IPS DF 6.9 (cell line): ENCODE results near the gene PDXDC1.
"Not testable (repeated sequence)": the region's sequence is repeated elsewhere in the genome, so short reads cannot be mapped to it uniquely, and the experiment has no call there.

ENCODE experiments used
- DNase-seq: peaks from one replicate; pipeline ENCODE4 v3.0.0-alpha.2; 2013; ENCODE audit warnings: low read depth, low spot score
- H3K27ac ChIP-seq: one replicate; pipeline ENCODE4 v1.5.1; 2013; ENCODE audit warnings: low read length, control low read depth
- H3K27me3 ChIP-seq: 2 replicates; pipeline ENCODE4 v1.6.1; 2013; ENCODE audit warnings: mild to moderate bottlenecking, low read length; ENCODE audit not compliant: control insufficient read depth, insufficient read depth
- H3K36me3 ChIP-seq: 2 replicates; pipeline ENCODE4 v1.6.1; 2013; ENCODE audit warnings: low read length; ENCODE audit not compliant: control insufficient read depth, insufficient read depth
- H3K4me1 ChIP-seq: 2 replicates; pipeline ENCODE4 v1.6.1; 2013; ENCODE audit warnings: low read length; ENCODE audit not compliant: control insufficient read depth, insufficient read depth
- H3K4me3 ChIP-seq: 2 replicates; pipeline ENCODE4 v1.5.1; 2013; ENCODE audit warnings: mild to moderate bottlenecking, low read length
- H3K9me3 ChIP-seq: 2 replicates; pipeline ENCODE4 v1.6.1; 2013; ENCODE audit warnings: low read length, inconsistent platforms; ENCODE audit not compliant: control insufficient read depth, insufficient read depth
- WGBS: extraction: QIAGEN DNeasy Blood & Tissue Kit; methylation state at CpG from one replicate; pipeline ENCODE4 v1.1.7; 2013; ENCODE audit warnings: mixed read lengths, missing lambda C conversion rate; ENCODE audit not compliant: insufficient read length, insufficient coverage; 5-methylcytosine and 5-hydroxymethylcytosine counted together

The PDXDC1 gene

DNA sequence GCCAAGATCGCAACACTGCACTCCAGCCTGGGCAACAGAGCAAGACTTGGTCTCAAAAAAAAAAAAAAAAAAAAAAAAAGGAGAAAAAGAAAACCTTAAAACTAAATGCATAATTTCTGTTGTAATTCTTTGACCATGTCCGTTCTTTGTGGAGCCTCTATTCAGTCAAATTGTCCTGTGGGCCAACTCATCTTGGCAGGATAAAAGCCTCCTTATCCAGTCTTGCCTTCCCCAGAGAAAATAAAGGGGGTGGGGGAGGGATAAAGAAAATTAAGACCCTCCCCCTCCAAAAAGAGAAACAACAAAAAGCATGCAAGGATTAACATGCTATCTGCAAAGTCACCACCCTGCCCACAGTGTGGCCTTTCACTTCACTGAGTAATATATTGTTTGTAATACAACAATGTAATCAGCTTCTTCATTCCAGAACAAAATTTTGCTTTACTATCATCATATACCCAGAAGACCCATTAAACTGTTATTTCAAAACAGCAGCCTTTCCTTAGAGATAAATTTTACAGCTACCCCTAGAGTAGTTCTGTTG, 124.6 kb downstream of the PDXDC1 start:
- H3K27ac ChIP-seq, H3K4me3 ChIP-seq, H3K36me3 ChIP-seq, H3K4me1 ChIP-seq, H3K27me3 ChIP-seq, DNase-seq, H3K9me3 ChIP-seq: not testable (repeated sequence)
- WGBS: no CpG with 5 or more reads among the region's 2 CpGs

DNA sequence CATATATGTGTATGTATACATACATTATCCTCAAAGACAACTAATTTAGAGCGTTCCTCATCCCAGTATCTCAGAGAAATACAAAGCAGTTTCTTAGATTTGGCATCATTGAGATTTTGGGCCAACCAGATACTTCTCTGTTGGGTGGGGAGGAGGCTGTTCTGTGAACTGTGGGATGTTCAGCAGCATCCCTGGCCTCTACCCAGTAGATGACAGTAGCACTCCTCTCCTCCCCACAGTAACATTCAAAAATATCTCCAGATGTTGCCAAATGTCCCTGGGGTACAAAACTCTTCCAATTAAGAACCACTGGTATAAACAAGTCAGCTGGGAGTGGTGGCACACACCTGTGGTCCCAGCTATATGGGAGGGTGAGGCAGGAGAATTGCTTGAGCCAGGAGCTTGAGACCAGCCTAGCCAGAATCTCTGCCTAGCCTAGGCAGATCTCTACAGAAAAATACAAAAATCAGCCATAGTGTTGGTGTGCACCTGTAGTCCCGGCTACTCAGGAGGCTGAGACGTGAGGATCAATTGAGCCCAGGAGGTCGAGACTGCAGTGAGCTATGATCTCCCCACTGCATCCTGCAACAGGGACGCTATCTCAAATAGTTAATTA, 125.7 kb downstream of the PDXDC1 start:
- H3K36me3 ChIP-seq, DNase-seq, H3K4me1 ChIP-seq, H3K9me3 ChIP-seq, H3K4me3 ChIP-seq, H3K27me3 ChIP-seq, H3K27ac ChIP-seq: not testable (repeated sequence)
- WGBS: no CpG with 5 or more reads among the region's 5 CpGs

DNA sequence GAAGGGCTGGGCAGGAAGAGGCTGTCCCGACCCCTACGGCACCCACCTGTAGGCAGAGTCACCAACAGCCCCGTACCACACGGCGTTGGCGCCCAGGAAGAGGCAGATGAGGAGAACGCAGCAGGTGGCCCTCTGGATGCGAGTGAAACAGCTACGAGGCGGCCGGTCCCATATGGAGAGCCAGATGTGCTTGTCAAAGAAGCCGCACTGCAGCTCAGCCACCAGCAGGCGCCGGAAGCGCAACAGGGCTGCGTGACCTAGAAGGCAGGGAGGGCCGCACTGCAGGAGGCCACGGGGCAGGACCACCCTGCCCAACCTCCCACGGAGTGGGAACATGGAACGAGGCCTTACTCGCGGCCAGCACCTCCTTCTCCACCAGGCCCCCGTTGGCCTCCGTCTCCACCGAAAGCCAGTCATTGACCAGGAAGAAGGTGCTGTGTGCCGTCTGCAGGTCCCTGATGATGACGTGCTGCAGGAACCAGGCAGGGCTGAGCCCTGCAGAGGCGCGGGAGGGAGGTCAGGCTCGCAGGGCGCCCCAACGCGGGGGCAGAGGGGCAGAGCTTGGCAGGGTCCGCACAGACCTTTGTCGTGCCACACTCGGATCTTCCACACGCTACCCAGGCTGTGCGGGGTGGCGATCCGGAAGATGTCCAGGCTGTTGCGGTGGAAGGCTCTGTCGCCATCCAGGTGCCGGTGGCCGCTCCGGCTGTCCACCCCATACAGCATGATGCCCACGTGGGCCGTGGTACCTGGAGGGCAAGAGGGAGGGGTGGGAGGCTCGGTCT, 153.0 kb downstream of the PDXDC1 start:
- not testable (repeated sequence) for H3K4me3 ChIP-seq, H3K4me1 ChIP-seq

DNA sequence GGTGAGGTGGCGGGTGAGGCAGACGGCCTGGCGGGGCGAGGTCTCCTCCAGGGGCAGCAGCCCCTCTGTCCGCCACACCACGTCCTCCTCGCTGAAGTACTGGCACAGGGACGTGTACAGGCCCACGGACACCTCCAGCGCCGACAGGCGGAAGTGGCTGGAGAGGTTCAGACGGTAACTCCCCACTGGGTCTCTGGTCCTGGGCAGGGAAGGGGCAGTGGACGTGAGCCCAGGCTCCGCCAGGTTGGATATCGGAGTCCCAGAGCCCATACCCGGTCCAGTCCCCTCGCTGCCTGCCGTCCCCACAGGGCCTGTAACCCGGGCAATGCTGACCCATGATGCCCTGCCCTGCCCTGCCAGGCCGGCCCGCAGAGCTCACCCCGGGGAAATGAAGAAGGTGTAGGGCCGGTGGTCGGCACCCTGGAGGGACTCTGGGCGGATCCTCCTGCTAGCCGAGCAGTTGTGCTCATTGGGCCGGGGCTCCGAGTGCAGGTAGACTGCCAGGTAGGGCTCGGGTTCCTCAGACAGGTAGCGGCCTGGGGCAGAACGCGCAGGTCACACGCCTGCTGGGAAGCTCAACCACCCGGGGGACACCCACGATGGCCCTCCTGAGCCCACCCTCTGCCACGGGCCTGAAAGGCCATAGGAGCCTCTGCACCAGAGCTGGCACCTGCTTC, 155.6 kb downstream of the PDXDC1 start:
- H3K4me1 ChIP-seq, DNase-seq, H3K4me3 ChIP-seq, H3K36me3 ChIP-seq, H3K9me3 ChIP-seq, H3K27me3 ChIP-seq, H3K27ac ChIP-seq: not testable (repeated sequence)
- WGBS: no CpG with 5 or more reads among the region's 37 CpGs

More for the DNA sequence above, 153.0 kb downstream of the PDXDC1 start:
- H3K27ac ChIP-seq, H3K27me3 ChIP-seq, H3K36me3 ChIP-seq, DNase-seq, H3K9me3 ChIP-seq: not testable (repeated sequence)
- WGBS: no CpG with 5 or more reads among the region's 48 CpGs

DNA sequence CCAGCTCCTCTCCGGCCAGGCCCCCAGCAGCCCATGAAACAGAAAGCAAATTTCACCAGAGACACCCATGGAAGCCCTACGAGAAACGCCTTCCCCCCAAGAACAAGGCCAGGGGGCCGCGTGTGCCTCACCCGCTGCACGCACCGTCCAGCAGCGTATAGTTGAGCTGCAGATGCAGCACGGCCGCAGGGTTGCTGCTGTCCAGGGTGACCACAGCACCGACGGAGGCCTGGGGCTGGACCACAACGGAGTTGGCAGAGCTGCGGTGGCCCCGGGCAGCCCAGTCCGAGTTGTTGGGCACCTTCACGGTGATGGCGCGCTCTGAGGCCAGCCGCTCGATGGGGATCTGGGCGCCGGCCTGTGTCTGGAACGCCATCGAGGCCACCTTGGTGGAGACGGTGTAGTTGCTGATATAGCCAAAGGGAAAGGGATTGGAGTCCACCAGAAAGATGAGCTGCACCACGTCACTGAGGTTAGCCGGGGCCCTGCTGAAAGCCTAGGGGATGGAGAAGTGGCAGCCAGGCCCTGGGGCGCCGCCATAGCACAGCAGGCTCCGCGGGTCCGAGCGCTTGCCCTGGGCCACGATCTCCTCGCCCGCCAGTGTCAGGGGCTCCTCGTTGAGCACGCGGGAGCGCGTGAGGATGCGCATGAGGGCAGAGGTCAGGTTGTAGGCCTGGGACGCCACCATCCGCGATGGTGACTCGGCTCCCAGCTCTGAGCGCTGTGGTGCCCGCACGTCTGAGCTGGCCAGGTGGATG, 156.3 kb downstream of the PDXDC1 start:
- H3K36me3 ChIP-seq: peaks cover 11% of the 10 kb centered on the region; the same call in 1 of the 2 replicates
- not testable (repeated sequence) for H3K4me1 ChIP-seq, H3K4me3 ChIP-seq, DNase-seq, H3K27ac ChIP-seq, H3K9me3 ChIP-seq, H3K27me3 ChIP-seq
- no CpG with 5 or more reads among the region's 51 CpGs for WGBS

DNA sequence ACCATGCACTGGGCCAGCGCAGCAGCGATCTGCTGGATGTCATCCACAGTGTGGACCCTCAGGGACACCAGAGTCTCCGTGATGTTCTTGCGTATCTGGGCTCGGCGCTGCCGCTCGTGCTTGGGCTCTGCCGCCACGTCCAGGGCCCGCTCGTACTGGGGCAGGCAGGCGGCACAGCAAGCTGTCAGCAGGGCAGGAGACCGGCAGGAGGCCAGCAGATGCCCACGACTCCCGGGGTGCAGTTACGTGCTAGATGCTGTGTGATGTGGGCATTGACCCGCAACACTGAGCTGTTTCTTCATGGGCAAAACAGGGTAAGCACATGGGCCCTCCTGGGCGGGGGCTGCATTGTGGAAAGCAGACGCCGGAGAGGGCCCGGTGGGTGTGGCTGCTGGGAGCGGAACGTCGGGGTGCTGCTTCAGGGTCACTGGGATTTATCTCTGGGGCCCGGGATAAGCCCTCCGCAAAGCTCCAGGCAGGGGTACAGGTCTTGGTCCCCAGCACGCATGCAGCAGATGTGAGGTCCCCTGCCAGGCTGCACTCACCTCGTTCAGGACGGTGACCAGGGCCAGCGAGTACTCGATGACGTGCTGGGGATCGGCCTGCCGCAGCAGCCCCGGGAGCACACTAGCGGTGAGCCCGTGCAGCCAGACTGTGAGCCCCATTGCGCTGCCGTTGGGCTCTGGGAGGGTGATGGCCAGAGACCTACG, 158.0 kb downstream of the PDXDC1 start:
- not testable (repeated sequence) for H3K9me3 ChIP-seq, H3K27ac ChIP-seq, DNase-seq, H3K4me3 ChIP-seq, H3K27me3 ChIP-seq, H3K4me1 ChIP-seq
- H3K36me3 ChIP-seq: peaks cover 11% of the 10 kb centered on the region; the same call in 1 of the 2 replicates
- WGBS: no CpG with 5 or more reads among the region's 41 CpGs

DNA sequence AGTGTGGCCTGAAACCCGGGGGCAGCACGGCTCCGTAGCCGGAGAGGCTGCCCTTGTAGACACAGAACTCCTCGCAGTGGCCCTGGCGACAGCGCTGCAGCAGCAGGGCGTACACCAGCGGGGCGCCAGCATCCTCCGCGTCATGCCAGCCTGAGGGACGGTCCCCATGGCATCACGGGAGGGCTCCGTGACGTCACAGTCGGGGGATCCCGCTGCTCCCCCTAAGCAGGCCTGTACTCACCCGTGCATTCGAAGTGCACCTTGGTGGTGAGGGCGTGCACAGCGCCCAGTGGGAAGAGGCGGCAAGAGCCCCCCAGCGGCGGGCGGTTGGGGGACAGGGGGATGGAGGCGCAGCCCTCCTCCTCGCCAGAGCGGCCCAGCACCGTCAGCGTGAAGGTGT, 158.7 kb downstream of the PDXDC1 start:
- H3K4me1 ChIP-seq, H3K4me3 ChIP-seq, H3K27ac ChIP-seq, H3K9me3 ChIP-seq, H3K27me3 ChIP-seq, DNase-seq: not testable (repeated sequence)
- H3K36me3 ChIP-seq: peaks cover 11% of the 10 kb centered on the region; the same call in 1 of the 2 replicates
- WGBS: no CpG with 5 or more reads among the region's 31 CpGs

DNA sequence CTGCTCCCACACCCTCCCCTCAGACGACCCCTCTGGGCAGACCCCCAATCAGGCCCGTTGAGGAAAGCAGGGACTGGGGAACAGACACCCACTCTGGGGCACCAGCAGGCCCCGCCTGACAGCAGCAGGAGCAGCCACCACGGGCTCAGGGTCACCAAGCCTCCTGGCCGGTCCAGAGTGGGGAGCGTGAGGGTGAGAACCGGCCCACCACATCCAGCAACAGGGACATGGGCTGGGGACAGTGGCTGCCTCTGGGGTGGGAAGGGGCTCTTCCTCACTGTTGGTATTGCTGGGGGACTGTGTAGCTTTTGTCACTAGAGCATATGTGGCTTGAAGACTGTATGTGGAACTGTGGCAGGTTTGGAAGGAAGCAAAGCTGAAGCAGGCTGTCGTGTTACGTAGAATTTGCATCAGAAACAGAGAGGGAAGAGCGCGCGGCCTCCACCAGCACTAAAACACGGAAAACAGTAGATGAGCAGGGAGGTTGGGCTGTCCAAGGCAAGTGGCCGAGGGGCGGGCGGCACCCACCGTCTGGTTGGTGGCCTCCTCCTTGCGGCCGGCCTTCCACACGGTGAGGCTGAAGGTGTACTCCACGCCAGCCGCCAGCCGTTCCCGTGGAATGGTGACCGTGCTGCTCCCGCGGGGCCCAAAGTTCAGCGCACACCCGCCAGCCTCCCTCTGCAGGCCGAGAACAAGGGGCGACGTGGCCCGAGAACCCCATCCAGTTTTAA, 160.1 kb downstream of the PDXDC1 start:
- not testable (repeated sequence) for DNase-seq, H3K4me3 ChIP-seq, H3K27me3 ChIP-seq, H3K27ac ChIP-seq, H3K9me3 ChIP-seq, H3K4me1 ChIP-seq
- H3K36me3 ChIP-seq: peaks cover 11% of the 10 kb centered on the region; the same call in 1 of the 2 replicates
- no CpG with 5 or more reads among the region's 33 CpGs for WGBS

DNA sequence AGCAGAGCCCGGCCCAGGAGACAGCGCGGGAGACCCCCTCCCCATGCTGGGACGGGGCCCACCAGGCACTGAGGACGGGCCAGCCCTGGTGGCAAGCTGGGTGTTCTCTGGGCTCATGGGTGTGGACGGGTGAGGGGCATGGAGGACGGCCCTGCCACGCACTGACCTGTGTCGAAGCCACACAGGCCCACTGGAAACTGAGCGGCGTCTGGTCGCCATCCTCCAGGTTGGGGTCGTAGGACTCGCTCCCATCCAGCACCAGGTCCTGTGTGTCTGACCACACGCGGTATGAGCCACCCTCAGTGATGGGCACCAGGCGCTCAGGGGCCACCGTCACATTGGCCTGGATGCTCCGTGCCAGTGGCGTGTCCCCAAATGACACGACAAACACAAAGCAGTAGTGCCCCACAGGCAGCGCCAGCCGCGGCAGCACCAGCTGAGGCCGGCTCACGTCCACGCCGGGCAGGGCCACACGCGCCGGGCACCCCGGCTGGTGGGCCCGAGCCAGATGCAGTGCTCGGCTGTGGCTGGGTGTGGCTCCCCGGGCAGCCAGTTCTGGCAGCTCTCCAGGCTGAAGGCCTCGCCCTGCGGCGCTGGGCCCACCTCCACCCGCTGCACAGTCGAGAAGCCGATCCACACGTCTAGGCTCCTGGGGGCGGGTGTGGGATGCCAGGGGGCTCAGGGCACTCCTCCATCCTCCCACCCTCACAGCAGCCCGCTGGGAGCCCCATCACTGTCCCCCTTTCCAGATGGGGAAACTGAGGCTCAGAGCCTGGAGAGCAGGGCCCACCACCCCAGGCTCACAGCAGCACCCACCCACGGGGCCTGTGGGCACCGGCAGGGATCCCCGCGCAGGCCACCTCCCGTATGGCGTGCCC, 160.9 kb downstream of the PDXDC1 start:
- not testable (repeated sequence) for H3K27me3 ChIP-seq, H3K36me3 ChIP-seq, H3K4me3 ChIP-seq, H3K4me1 ChIP-seq, DNase-seq, H3K27ac ChIP-seq, H3K9me3 ChIP-seq
- WGBS: no CpG with 5 or more reads among the region's 50 CpGs
